C4-2B (cell line): ENCODE measurements around the gene ITGAX.

Source experiments
- CTCF ChIP-seq: fragments of 450-650 bp; conservative IDR thresholded peaks from 2 replicates; pipeline ENCODE4 v1.5.1; 2017; ENCODE audit warnings: mild to moderate bottlenecking
- ZFX ChIP-seq: fragments of 450-650 bp; IDR thresholded peaks from 2 replicates; pipeline ENCODE4 v1.6.1; 2017

DNA sequence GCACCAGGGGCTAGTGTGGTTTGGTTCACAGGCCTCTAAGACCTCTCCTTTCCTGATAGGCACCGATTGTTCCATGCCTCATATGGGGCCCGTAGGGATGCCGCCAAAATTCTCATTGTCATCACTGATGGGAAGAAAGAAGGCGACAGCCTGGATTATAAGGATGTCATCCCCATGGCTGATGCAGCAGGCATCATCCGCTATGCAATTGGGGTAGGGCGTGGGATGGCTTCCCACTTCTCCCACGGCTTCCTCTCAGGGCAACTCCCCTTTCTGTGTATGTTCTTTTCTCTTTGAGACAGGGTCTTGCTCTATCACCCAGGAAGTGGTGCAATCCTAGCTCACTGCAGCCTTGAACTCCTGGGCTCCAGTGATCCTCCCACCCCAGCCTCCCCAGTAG lies 5.3 kb downstream of the ITGAX start:
- TF ChIP-seq CTCF (no peak), ZFX (no peak)
